ENCODE measurements around the gene AGBL4.
"Not testable (repeated sequence)": the region's sequence is repeated elsewhere in the genome, so short reads cannot be mapped to it uniquely, and the experiment has no call there.

Gene AGBL4

DNA sequence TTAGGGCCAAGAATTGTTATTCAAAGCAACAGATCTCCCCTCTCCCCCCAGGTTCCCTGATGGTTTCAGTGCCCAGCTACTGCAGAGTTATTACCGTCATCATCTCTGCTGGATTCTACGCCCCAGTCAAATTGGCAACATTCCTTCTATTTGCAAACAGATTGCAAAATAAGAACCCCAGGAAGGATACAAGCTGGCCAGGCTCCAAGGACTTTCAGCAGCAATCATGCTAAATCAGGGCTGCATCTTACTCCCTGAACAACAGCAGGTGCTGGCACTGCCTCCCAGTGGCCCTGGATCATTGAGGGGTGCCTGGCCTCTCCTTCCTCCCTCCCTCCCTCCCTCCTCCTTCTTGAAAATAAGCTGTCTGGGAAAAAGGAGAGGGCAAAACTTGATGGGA is 725.5 kb downstream of the AGBL4 start:
- H3K4me3 ChIP-seq (ENCODE audit: low read depth, low read length): no peak overlapping the region
- TF ChIP-seq, protein P1, sequence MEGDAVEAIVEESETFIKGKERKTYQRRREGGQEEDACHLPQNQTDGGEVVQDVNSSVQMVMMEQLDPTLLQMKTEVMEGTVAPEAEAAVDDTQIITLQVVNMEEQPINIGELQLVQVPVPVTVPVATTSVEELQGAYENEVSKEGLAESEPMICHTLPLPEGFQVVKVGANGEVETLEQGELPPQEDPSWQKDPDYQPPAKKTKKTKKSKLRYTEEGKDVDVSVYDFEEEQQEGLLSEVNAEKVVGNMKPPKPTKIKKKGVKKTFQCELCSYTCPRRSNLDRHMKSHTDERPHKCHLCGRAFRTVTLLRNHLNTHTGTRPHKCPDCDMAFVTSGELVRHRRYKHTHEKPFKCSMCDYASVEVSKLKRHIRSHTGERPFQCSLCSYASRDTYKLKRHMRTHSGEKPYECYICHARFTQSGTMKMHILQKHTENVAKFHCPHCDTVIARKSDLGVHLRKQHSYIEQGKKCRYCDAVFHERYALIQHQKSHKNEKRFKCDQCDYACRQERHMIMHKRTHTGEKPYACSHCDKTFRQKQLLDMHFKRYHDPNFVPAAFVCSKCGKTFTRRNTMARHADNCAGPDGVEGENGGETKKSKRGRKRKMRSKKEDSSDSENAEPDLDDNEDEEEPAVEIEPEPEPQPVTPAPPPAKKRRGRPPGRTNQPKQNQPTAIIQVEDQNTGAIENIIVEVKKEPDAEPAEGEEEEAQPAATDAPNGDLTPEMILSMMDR (IDR thresholded peaks at IDR 0.05; ENCODE audit: low read depth, low read length, missing control alignments): no peak
- DNase-seq (ENCODE audit: low read depth): no peak

DNA sequence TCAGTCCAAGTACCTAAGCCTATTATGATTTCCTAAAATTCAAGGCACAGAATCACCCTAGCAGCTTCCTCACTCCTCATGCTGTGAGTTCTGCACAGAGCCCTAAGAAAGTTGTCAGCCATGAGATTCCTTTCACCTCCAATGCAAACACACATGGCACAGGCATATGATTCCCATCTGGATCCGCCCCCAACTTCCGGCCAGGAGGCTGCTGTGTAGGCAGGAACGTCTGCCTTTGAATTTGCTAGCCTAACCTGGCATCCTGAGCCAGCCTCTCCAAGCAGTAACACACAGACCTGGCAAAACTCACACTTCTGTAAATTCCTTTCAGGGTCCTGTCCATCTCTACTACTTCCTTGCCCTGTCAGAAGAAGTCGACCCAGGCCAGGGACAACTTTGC is 726.0 kb downstream of the AGBL4 start:
- no peak overlapping the region for H3K4me3 ChIP-seq (ENCODE audit: low read depth, low read length)
- DNase-seq (ENCODE audit: low read depth): no peak
- TF ChIP-seq, protein P1 (IDR thresholded peaks at IDR 0.05; ENCODE audit: low read depth, low read length, missing control alignments): no peak

DNA sequence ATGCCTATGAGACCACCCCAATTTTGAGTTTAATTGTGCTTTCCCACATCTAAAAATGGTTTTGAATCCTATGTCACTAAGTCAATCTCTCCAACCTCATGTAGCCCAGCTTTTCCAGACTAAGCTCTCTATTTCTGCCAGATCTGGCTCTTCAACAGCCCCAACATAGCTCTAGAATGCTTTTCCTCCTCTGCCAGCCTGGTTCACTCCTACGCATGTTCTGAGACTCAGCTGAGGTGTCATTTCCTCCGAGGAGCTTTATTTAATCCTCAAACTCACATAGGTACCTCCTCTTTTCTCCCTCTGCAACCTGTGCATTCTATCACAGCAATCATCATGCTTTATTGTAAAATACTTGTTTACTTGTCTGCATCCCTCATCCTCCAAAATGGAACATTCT is 729.2 kb downstream of the AGBL4 start:
- TF ChIP-seq, protein P1 (IDR thresholded peaks at IDR 0.05; ENCODE audit: low read depth, low read length, missing control alignments): no peak

DNA sequence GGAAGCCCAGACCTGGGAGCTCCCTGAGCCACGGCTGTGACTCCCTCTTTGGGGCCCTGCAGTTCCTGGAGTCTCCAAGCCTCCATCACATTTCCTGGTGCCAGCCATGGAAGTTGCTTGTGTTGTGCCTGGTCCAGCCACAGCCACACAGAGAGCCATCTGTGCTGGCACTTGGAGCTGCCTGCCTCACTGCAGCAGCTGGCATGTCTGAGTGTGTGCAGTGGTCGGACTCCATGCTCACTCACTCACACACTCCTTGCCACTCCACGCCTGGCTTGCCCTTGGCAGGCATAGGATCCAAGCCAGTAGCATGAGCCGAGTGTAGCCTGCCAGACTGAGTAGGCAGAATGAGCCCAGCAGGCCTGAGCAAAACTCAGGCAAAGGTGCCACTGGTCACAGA is 730.7 kb downstream of the AGBL4 start:
- DNase-seq (ENCODE audit: low read depth): no peak
- TF ChIP-seq, protein P1 (IDR thresholded peaks at IDR 0.05; ENCODE audit: low read depth, low read length, missing control alignments): no peak
- H3K4me3 ChIP-seq (ENCODE audit: low read depth, low read length): no peak overlapping the region

More for the DNA sequence above, 729.2 kb downstream of the AGBL4 start:
- no peak for DNase-seq (ENCODE audit: low read depth)
- H3K4me3 ChIP-seq (ENCODE audit: low read depth, low read length): no peak overlapping the region

DNA sequence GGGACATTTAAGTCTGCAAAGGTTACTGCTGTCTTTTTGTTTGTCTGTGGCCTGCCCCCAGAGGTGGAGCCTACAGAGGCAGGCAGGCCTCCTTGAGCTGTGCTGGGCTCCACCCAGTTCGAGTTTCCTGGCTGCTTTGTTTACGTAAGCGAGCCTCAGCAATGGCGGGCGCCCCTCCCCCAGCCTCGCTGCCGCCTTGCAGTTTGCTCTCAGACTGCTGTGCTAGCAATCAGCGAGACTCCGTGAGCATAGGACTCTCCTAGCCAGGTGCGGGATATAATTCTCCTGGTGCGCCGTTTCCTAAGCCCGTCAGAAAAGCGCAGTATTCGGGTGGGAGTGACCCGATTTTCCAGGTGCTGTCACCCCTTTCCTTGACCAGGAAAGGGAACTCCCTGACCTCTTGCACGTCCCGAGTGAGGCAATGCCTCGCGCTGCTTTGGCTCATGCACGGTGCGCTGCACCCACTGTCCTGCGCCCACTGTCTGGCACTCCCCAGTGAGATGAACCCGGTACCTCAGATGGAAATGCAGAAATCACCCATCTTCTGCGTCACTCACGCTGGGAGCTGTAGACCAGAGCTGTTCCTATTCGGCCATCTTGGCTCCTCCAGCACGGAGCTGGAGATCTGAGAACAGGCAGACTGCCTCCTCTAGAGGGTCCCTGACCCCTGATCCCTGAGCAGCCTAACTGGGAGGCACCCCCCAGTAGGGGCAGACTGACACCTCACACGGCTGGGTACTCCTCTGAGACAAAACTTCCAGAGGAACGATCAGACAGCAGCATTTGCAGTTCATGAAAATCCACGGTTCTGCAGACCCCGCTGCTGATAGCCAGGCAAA is 766.3 kb downstream of the AGBL4 start:
- not testable (repeated sequence) for H3K4me3 ChIP-seq (ENCODE audit: low read depth, low read length); DNase-seq (ENCODE audit: low read depth)

DNA sequence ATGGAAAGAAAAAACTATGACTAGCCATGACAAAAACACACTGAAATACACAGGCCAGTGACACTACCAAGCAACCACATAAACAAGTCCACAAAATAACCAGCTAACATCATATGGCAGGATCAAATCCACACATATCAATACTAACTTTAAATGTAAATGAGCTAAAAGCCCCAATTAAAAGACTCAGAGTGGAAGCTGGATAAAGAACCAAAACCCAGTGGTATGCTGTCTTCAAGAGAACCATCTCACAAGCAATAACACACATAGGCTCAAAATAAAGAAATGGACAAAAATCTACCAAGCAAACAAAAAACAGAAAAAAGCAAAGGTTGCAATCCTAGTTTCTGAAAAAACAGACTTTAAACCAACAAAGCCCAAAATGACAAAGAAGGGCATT is 770.8 kb downstream of the AGBL4 start:
- TF ChIP-seq, protein P1 (IDR thresholded peaks at IDR 0.05; ENCODE audit: low read depth, low read length, missing control alignments): no peak
- no peak overlapping the region for H3K4me3 ChIP-seq (ENCODE audit: low read depth, low read length)
- DNase-seq (ENCODE audit: low read depth): no peak

DNA sequence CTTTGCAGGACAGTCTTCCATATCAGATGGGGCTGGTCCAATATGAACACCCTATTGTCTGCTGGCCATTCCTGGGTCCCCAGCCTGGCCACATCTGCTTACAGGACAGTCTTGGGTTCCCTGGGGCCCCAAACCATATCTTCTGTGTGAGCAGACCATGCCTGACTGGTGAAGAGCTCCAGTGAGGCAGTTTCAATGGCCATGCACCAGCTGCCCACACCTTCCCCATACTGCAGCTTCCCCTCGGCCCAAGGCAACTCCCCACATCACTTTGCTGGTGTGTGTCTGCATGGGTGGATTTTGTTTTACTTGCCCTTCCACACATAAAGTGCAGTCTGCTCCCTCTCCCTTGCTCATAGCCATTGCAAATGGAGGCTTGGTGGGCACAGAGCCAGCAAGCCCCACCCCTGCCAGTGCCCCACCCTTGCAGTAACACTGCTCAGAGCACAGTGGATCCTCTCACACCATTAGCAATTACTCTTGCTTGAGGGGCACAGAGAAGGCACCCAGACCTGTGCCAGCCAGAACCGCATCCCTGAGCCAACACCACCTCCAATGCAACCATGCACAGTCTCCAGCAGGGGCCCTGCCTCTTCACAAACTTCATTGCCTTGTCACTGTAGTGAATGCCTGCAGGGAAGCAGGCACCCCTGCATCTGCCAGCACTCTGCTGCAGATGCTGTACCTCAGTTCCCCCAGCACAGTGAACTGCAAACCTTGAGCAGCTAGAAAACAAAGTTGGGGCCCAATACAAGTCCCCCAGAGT is 772.6 kb downstream of the AGBL4 start:
- TF ChIP-seq, protein P1 (IDR thresholded peaks at IDR 0.05; ENCODE audit: low read depth, low read length, missing control alignments): no peak
- DNase-seq (ENCODE audit: low read depth): no peak
- H3K4me3 ChIP-seq (ENCODE audit: low read depth, low read length): no peak overlapping the region
